Fibroblast of the aortic adventitia (primary cell): ENCODE data around the gene PTH2. TPM values are rescaled to one million over a fixed set of nuclear protein-coding genes. Genes with fewer than 3 reads are reported as not detected.
"Not testable (repeated sequence)": the region's sequence is repeated elsewhere in the genome, so short reads cannot be mapped to it uniquely, and the experiment has no call there.

Source experiments
- DNase-seq: peaks from one replicate; pipeline ENCODE4 v3.0.0-alpha.2; 2010; ENCODE audit warnings: low read depth
- H3K4me3 ChIP-seq: 2 replicates; pipeline ENCODE4 v1.5.1; 2011; ENCODE audit warnings: low read depth, mild to moderate bottlenecking, control low read depth, low read length, moderate library complexity
- total RNA-seq: library from RNA; depleted of rRNA; stranded (reverse); fragments of >200 nt; gene quantifications from 2 replicates; pipeline ENCODE4 v1.2.3, GENCODE V29; 2012; ENCODE audit warnings: low replicate concordance
- TF ChIP-seq, protein P1 (sequence below): IDR thresholded peaks from 2 replicates; pipeline ENCODE4 v1.5.1; 2011; ENCODE audit warnings: mild to moderate bottlenecking, low read length, control low read depth, inconsistent platforms; ENCODE audit not compliant: insufficient read depth

Gene PTH2
- total RNA-seq, 1 donor: not detected

- TF ChIP-seq, protein P1, sequence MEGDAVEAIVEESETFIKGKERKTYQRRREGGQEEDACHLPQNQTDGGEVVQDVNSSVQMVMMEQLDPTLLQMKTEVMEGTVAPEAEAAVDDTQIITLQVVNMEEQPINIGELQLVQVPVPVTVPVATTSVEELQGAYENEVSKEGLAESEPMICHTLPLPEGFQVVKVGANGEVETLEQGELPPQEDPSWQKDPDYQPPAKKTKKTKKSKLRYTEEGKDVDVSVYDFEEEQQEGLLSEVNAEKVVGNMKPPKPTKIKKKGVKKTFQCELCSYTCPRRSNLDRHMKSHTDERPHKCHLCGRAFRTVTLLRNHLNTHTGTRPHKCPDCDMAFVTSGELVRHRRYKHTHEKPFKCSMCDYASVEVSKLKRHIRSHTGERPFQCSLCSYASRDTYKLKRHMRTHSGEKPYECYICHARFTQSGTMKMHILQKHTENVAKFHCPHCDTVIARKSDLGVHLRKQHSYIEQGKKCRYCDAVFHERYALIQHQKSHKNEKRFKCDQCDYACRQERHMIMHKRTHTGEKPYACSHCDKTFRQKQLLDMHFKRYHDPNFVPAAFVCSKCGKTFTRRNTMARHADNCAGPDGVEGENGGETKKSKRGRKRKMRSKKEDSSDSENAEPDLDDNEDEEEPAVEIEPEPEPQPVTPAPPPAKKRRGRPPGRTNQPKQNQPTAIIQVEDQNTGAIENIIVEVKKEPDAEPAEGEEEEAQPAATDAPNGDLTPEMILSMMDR: no peak
- no peak for DNase-seq
Measured at GRCh38 chr19:49448432-49448786, 25.2 kb upstream of the PTH2 start.

GRCh38 chr19:49447485-49448431 is 24.5 kb upstream of the PTH2 start:
- H3K4me3 ChIP-seq: no peak overlapping the region
- TF ChIP-seq, protein P1: no peak
- DNase-seq: peak; percentile 20

More at GRCh38 chr19:49448432-49448786, 25.2 kb upstream of the PTH2 start:
- H3K4me3 ChIP-seq: no peak overlapping the region

DNA sequence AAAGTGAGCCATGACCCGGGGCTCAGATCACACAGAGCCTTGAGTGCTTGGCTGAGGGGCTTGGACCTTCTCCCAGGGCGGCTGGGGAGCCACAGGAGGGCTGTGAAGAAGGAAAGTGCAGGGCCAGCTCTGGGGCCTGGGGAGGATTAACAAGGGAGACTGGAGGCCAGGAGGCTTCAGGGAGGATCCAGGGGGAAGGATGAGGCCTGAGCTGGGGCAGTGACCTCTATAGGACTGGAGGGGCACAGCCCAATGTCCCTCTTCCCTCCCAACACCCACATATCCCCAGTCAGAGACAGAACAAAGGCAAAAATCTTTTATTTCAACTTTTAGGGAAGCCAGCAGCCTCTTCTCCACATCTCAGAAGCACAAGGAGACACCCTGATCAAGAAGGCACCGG is 22.8 kb upstream of the PTH2 start:
- H3K4me3 ChIP-seq: no peak overlapping the region
- no peak for DNase-seq
- TF ChIP-seq, protein P1: no peak

- H3K4me3 ChIP-seq, DNase-seq: not testable (repeated sequence)
Measured at GRCh38 chr19:49444100-49444700, 21.0 kb upstream of the PTH2 start.

GRCh38 chr19:49443366-49444099 is 20.3 kb upstream of the PTH2 start:
- H3K4me3 ChIP-seq: peak overlapping the region; percentile 75
- peak; percentile 96 for DNase-seq
- TF ChIP-seq, protein P1: peak; percentile 94

GRCh38 chr19:49442771-49443365 is 19.6 kb upstream of the PTH2 start:
- TF ChIP-seq, protein P1: no peak
- peak; percentile 80 for DNase-seq
- peak overlapping the region; percentile 75 for H3K4me3 ChIP-seq
